ENCODE results near the gene HDC.

Gene HDC

GRCh38 chr15:50238255-50238654 lies 27.3 kb downstream of the HDC start:
- TF ChIP-seq CTCF (conservative IDR thresholded peaks at IDR 0.05; ENCODE audit: low read length) = no peak
- DNase-seq (ENCODE audit: low read depth) = no peak
- no peak overlapping the region for H3K4me3 ChIP-seq (ENCODE audit: low read length)

- no peak for DNase-seq (ENCODE audit: low read depth)
- TF ChIP-seq CTCF (conservative IDR thresholded peaks at IDR 0.05; ENCODE audit: low read length) = no peak
- no peak overlapping the region for H3K4me3 ChIP-seq (ENCODE audit: low read length)
Measured at GRCh38 chr15:50236433-50236832, 29.1 kb downstream of the HDC start.

GRCh38 chr15:50235794-50236193 lies 29.7 kb downstream of the HDC start:
- no peak for TF ChIP-seq CTCF (conservative IDR thresholded peaks at IDR 0.05; ENCODE audit: low read length)
- no peak overlapping the region for H3K4me3 ChIP-seq (ENCODE audit: low read length)
- no peak for DNase-seq (ENCODE audit: low read depth)

GRCh38 chr15:50234764-50235163 lies 30.8 kb downstream of the HDC start:
- no peak for TF ChIP-seq CTCF (conservative IDR thresholded peaks at IDR 0.05; ENCODE audit: low read length)
- H3K4me3 ChIP-seq (ENCODE audit: low read length) = no peak overlapping the region
- no peak for DNase-seq (ENCODE audit: low read depth)

- no peak for DNase-seq (ENCODE audit: low read depth)
- no peak for TF ChIP-seq CTCF (conservative IDR thresholded peaks at IDR 0.05; ENCODE audit: low read length)
- H3K4me3 ChIP-seq (ENCODE audit: low read length) = no peak overlapping the region
Measured at GRCh38 chr15:50233192-50233736, 32.3 kb downstream of the HDC start.

GRCh38 chr15:50232791-50233190 lies 32.7 kb downstream of the HDC start:
- no peak for DNase-seq (ENCODE audit: low read depth)
- no peak for TF ChIP-seq CTCF (conservative IDR thresholded peaks at IDR 0.05; ENCODE audit: low read length)
- H3K4me3 ChIP-seq (ENCODE audit: low read length) = no peak overlapping the region

GRCh38 chr15:50231761-50232160 lies 33.8 kb downstream of the HDC start:
- H3K4me3 ChIP-seq (ENCODE audit: low read length) = no peak overlapping the region
- DNase-seq (ENCODE audit: low read depth) = no peak
- no peak for TF ChIP-seq CTCF (conservative IDR thresholded peaks at IDR 0.05; ENCODE audit: low read length)
